GM12865 (cell line): ENCODE data around the gene ZNF496.
"Not testable (repeated sequence)": the region's sequence is repeated elsewhere in the genome, so short reads cannot be mapped to it uniquely, and the experiment has no call there.

ENCODE experiments used
- DNase-seq: peaks from one replicate; pipeline ENCODE4 v3.0.0; 2010; ENCODE audit warnings: low read depth
- H3K4me3 ChIP-seq: 2 replicates; pipeline ENCODE4 v1.5.1; 2011; ENCODE audit warnings: mild to moderate bottlenecking, low read depth, low read length, control low read depth
- TF ChIP-seq, protein P1 (sequence below): IDR thresholded peaks from 2 replicates; pipeline ENCODE4 v1.5.1; 2011; ENCODE audit warnings: low read length, control low read depth, low read depth, inconsistent platforms; ENCODE audit not compliant: insufficient read depth; ENCODE audit errors: missing control alignments

The ZNF496 gene

GRCh38 chr1:247365023-247365422 lies 33.4 kb upstream of the ZNF496 start:
- TF ChIP-seq, protein P1, sequence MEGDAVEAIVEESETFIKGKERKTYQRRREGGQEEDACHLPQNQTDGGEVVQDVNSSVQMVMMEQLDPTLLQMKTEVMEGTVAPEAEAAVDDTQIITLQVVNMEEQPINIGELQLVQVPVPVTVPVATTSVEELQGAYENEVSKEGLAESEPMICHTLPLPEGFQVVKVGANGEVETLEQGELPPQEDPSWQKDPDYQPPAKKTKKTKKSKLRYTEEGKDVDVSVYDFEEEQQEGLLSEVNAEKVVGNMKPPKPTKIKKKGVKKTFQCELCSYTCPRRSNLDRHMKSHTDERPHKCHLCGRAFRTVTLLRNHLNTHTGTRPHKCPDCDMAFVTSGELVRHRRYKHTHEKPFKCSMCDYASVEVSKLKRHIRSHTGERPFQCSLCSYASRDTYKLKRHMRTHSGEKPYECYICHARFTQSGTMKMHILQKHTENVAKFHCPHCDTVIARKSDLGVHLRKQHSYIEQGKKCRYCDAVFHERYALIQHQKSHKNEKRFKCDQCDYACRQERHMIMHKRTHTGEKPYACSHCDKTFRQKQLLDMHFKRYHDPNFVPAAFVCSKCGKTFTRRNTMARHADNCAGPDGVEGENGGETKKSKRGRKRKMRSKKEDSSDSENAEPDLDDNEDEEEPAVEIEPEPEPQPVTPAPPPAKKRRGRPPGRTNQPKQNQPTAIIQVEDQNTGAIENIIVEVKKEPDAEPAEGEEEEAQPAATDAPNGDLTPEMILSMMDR, result no peak
- no peak overlapping the region for H3K4me3 ChIP-seq
- DNase-seq, result no peak

DNA sequence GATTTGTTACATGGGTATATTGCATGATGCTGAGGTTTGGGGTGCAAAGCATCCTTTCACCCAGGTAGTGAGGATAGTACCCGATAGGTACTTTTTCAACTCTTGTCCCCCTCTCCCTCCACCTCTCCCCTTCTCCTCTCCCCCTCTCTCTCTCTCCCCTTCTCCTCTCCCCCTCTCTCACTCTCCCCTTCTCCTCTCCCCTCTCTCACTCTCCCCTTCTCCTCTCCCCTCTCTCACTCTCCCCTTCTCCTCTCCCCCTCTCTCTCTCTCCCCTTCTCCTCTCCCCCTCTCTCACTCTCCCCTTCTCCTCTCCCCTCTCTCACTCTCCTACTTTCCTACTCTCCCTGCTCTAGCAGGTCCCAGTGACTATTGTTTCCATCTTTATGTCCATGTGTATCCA lies 31.3 kb upstream of the ZNF496 start:
- DNase-seq, H3K4me3 ChIP-seq: not testable (repeated sequence)

DNA sequence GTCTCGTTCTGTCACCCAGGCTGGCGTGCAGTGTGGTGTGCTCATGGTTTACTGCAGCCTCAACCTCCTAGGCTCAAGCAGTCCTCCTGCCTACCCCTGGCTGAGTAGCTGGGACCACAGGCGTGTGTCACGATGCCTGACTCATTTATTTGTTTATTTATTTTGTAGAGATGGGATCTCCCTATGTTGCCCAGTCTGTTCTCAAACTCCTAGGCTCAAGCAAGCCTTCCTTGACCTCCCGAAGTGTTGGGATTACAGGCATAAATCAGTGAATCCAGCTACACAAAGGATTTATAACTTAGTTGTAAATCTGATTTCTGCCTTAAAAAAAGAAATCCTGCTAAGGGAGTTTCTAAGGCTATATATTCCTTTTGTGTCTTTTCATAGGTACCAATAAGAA lies 30.5 kb upstream of the ZNF496 start:
- no peak overlapping the region for H3K4me3 ChIP-seq
- TF ChIP-seq, protein P1, result no peak
- DNase-seq, result no peak

GRCh38 chr1:247360991-247361731 lies 29.5 kb upstream of the ZNF496 start:
- no peak for DNase-seq
- TF ChIP-seq, protein P1, result no peak
- H3K4me3 ChIP-seq, result no peak overlapping the region

- no peak overlapping the region for H3K4me3 ChIP-seq
- TF ChIP-seq, protein P1, result no peak
- no peak for DNase-seq
Observed at GRCh38 chr1:247360116-247360898, 28.6 kb upstream of the ZNF496 start.

- TF ChIP-seq, protein P1, result no peak
- H3K4me3 ChIP-seq, result no peak overlapping the region
- no peak for DNase-seq
Observed at GRCh38 chr1:247359559-247359958, 27.9 kb upstream of the ZNF496 start.

DNA sequence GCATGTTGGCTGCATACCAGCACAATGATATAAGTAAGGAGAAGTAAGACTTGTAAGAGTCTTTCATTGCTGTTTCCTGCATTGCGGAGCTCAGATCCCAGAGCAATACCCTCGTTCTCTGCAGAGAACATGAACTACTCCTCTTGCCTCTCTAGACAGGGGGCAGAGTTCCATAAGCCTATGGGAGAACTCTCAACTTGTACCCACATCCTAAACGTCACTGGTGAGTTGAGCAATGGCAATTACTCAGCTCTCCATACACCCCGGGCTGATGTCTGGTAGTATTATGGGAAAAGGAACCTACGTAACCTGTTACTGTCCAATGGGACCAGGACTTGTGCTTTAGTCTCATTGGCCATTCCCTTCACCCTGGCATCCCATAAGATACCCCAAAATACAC lies 27.3 kb upstream of the ZNF496 start:
- TF ChIP-seq, protein P1, result no peak
- H3K4me3 ChIP-seq, result no peak overlapping the region
- no peak for DNase-seq
